NCI-H128 (cell line): ENCODE measurements around the gene CNGA1.
A peak's percentile ranks its signal among the peaks of the same experiment; 100 is the strongest.
"Not testable (repeated sequence)": the region's sequence is repeated elsewhere in the genome, so short reads cannot be mapped to it uniquely, and the experiment has no call there.

ENCODE experiments used
- DNase-seq: peaks from one replicate; lab custom pipeline; 2025; ENCODE audit not compliant: unreplicated experiment; lab: John Stamatoyannopoulos, UW

Gene CNGA1

GRCh38 chr4:47972721-47973120 lies 43.8 kb downstream of the CNGA1 start:
- no peak for DNase-seq

GRCh38 chr4:47972181-47972580 lies 44.3 kb downstream of the CNGA1 start:
- no peak for DNase-seq

- no peak for DNase-seq
Measured at GRCh38 chr4:47968847-47969246, 47.6 kb downstream of the CNGA1 start.

- DNase-seq: no peak
Measured at GRCh38 chr4:47954677-47955076, 61.8 kb downstream of the CNGA1 start.

- DNase-seq: no peak
Measured at GRCh38 chr4:47954245-47954644, 62.2 kb downstream of the CNGA1 start.

- DNase-seq: no peak
Measured at GRCh38 chr4:47945930-47946726, 70.4 kb downstream of the CNGA1 start.

GRCh38 chr4:47942081-47942819 lies 74.2 kb downstream of the CNGA1 start:
- DNase-seq: no peak

- DNase-seq: no peak
Measured at GRCh38 chr4:47939456-47939855, 77.0 kb downstream of the CNGA1 start.

GRCh38 chr4:47936336-47936735 lies 80.1 kb downstream of the CNGA1 start:
- no peak for DNase-seq

- DNase-seq: no peak
Measured at GRCh38 chr4:47933840-47934239, 82.6 kb downstream of the CNGA1 start.

GRCh38 chr4:47930971-47931804 lies 85.3 kb downstream of the CNGA1 start:
- DNase-seq: no peak

GRCh38 chr4:47929682-47930201 lies 86.7 kb downstream of the CNGA1 start:
- no peak for DNase-seq

GRCh38 chr4:47926667-47927258 lies 89.7 kb downstream of the CNGA1 start:
- DNase-seq: no peak

- DNase-seq: not testable (repeated sequence)
Measured at GRCh38 chr4:47923261-47923608, 93.2 kb downstream of the CNGA1 start.

- not testable (repeated sequence) for DNase-seq
Measured at GRCh38 chr4:47922436-47923260, 93.8 kb downstream of the CNGA1 start.

- not testable (repeated sequence) for DNase-seq
Measured at GRCh38 chr4:47917163-47917562, 99.3 kb downstream of the CNGA1 start.

GRCh38 chr4:47915378-47915777 lies 101.1 kb downstream of the CNGA1 start:
- no peak for DNase-seq

- no peak for DNase-seq
Measured at GRCh38 chr4:47914926-47915237, 101.6 kb downstream of the CNGA1 start.

GRCh38 chr4:47914220-47914925 lies 102.1 kb downstream of the CNGA1 start, which contains the start of gene NFXL1:
TSS of gene NFXL1 (minus strand) at chr4:47914583. CDS start at chr4:47914203, 380 bp downstream.
- peak; percentile 80 for DNase-seq

GRCh38 chr4:47913861-47914219 lies 102.6 kb downstream of the CNGA1 start:
- no peak for DNase-seq
